Measurements from ENCODE around the gene MUS81.

- no peak for TF ChIP-seq CTCF (IDR thresholded peaks at IDR 0.05)
- no peak for TF ChIP-seq EZH2 (IDR thresholded peaks at IDR 0.05)
- no peak for TF ChIP-seq EZH2phosphoT487 (IDR thresholded peaks at IDR 0.05)
These were observed 55.0 kb downstream of the MUS81 start for GRCh38 chr11:65915101-65915820.
